GM12874 (cell line): ENCODE measurements around the gene TTLL4.

Source experiments
- TF ChIP-seq, protein P1 (sequence below): IDR thresholded peaks from 2 replicates; pipeline ENCODE4 v1.5.1; 2011; ENCODE audit warnings: low read depth, mild to moderate bottlenecking, control low read depth, low read length, moderate library complexity; ENCODE audit not compliant: insufficient read depth

The TTLL4 gene

DNA sequence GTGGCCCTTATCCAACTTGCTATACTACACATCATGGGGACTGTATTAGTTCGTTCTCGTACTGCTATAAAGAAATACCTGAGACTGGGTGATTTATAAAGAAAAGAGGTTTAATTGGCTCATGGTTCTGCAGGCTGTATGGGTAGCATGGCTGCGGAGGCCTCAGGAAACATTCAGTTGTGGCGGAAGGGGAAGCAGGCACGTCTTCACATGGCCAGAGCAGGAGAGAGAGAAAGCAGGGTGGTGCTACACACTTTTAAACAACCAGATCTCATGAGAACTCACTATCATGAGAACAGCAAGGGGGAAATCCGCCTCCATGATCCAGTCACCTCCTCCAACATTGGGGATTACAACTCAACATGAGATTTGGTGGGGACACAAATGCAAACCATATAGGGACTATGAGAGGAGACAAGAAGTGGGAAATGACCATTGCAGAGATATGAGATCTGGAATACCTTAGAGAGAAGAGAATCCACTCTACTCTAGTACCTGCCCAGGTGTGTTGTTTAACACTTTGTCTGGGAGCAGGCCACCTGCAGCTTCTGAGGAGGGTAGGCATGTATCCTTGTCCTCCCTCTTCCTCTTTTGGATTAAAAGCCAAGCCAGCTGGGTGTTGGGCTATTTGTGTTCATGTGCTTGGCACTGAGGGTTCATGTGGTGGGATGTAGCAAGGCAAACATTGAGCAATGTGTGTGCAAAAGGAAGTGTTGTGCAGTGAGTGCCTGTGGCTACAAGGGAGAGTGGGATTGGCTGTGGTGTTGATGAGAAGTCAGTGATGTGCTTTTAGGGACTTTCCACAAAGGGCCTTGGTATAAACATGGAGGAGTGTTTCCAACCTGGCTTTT is 22.8 kb downstream of the TTLL4 start:
- TF ChIP-seq, protein P1, sequence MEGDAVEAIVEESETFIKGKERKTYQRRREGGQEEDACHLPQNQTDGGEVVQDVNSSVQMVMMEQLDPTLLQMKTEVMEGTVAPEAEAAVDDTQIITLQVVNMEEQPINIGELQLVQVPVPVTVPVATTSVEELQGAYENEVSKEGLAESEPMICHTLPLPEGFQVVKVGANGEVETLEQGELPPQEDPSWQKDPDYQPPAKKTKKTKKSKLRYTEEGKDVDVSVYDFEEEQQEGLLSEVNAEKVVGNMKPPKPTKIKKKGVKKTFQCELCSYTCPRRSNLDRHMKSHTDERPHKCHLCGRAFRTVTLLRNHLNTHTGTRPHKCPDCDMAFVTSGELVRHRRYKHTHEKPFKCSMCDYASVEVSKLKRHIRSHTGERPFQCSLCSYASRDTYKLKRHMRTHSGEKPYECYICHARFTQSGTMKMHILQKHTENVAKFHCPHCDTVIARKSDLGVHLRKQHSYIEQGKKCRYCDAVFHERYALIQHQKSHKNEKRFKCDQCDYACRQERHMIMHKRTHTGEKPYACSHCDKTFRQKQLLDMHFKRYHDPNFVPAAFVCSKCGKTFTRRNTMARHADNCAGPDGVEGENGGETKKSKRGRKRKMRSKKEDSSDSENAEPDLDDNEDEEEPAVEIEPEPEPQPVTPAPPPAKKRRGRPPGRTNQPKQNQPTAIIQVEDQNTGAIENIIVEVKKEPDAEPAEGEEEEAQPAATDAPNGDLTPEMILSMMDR: no peak

DNA sequence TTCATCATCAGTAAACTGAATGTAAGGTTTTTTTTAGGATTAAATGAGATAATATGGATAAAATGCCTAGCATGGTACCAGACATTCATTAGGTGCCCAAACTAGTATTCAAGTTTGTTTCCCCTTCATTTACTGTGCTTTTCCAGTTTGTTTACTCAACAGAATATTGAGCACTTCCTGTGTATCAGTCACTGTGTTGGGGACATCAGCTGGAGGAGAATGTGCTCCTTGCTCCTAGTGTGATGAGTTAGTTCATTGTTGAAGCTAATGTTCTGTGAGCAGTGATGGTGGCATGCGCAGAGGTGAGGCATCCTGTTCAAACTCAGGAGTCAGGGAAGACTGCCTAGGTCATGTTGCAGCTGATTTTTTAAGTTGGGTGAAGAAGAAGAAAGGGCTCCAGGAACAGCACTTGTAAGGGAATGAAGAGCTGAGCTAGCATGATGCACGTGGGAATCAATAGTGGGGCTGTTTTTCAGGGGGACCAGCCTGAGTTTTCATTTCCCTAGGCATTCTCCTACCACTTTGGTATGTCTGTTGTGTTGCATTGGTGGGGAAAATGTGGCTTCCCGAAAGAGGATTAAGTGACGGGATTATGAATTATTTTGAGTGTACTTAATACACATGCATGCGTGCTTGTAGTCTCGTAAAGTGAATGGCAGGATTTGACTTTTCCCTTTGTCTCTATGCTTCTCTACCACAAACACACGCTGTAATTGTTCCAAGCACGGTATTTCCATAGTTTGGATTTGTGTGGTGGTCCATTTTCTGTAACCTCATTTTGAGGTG is 23.7 kb downstream of the TTLL4 start:
- TF ChIP-seq, protein P1: no peak

DNA sequence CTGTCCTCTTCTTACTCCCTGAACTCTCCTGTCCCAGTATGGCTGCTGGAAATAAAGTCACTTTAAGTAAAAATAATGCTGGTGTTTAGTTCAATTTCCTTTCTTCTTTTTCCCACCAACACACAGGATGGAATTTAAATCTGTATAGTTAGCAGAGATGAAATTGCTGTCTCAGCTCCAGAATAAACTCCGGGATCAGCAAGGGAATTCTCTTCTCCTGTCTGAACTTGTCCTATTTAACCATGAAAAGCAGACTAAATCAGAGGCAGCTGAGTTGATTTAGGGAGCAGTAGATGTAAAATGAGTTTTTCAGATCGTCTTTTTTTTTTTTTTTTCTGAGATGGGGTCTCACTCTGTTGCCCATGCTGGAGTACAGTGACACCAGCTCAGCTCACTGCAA is 25.9 kb downstream of the TTLL4 start:
- TF ChIP-seq, protein P1: no peak

DNA sequence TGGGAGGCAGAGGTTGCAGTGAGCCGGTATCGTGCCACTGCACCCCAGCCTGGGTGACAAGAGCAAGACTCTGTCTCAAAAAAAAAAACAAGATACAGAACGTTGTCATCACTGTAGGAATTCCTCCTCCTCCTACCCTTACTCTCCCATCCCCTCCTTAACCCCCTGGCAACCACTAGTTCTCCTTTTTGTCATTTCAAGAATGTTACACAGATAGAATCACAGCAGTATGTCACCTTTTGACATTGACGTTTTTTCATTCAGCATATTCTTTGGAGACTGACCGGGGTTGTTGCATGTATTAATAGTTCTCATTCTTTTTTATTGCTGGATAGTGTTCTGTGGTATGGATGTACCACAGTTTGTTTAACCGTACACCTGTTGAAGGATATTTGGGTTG is 32.4 kb downstream of the TTLL4 start:
- TF ChIP-seq, protein P1: no peak

DNA sequence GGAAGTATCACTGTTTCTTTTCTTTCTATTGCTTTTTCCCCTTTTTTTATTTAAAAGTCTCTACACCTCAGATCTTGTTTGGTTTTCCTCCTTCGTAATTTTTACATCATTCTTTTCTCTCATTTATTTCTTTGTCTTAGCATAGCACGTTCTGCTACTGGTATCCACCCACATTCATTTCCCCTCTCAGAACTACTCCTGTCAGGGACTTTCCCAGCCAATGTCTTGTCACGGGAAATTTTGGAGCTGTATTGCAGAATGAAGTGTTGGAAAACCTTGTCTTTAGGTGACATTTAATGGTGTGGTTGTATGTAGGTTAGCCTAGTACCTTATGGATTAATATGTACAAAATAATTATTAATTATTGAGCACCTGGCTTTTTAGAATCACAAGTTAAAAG is 34.0 kb downstream of the TTLL4 start:
- TF ChIP-seq, protein P1: no peak

DNA sequence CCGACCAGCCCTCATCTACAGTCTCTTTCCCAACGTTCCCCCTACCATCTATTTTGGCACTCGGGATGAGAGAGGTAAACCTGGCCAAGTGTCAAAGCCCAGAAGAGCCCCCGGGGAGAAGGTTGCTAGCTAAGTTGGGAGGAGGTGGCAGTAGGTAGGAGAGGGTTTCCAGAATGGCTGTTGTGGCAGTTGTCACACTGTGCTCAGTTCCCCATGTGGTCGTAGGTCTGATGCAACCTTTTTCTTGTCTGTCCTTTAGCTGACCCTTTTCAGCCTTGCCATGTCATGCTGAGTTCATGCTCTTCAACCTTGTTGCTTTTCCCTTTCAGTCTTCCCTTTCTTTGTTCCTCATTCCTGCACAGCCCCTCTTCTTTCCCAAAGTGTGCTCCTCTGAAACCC is 34.5 kb downstream of the TTLL4 start:
- TF ChIP-seq, protein P1: no peak

DNA sequence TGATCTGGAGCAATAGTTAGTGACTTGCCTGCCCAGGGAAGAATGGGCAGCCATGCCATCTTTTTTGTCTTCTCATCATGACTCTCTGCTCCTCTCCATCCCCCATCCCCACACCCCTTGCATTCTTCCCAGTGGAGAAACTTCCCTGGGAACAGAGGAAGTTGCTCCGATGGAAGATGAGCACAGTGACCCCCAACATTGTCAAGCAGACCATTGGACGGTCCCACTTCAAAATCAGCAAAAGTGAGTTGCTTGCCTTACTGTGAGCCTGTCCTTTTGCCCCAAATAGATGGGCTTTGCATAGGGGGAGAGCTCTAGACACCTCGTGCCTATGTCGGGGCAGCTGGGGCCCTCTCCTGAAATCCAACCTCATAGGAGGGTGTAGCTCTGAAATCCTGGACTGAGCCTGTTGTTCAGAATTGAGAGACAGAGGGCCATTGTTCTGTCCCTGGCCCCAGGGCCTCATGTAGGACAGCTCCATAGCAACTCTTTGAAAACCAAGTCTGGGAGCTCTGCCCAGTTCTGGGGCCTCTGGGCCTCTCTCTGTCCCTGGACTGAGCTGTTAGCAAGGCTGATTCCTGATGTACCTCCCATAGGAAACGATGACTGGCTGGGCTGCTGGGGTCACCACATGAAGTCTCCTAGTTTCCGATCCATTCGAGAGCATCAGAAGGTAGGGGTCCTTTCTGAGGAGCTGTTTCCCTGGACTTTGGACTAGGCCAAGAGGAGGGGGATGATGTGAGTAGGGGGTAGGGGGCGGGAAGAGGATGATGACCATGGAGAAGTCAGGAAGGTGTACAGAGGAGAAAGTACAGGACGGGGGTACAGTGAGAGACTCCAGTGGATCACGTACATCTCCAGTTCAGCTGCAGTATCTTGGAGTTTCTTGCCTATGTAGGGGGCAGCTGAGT is 35.2 kb downstream of the TTLL4 start:
- TF ChIP-seq, protein P1: no peak
